GM19238 (cell line): ENCODE measurements around the gene TOP1.

ENCODE experiments used
- DNase-seq: peaks from one replicate; pipeline ENCODE4 v3.0.0; 2011; ENCODE audit warnings: low spot score; ENCODE audit not compliant: insufficient read length

TOP1 gene

GRCh38 chr20:41143354-41143753 is 114.7 kb downstream of the TOP1 start:
- DNase-seq = no peak

GRCh38 chr20:41145317-41145716 is 116.7 kb downstream of the TOP1 start:
- no peak for DNase-seq

GRCh38 chr20:41145821-41146620 is 117.4 kb downstream of the TOP1 start:
- no peak for DNase-seq

DNA sequence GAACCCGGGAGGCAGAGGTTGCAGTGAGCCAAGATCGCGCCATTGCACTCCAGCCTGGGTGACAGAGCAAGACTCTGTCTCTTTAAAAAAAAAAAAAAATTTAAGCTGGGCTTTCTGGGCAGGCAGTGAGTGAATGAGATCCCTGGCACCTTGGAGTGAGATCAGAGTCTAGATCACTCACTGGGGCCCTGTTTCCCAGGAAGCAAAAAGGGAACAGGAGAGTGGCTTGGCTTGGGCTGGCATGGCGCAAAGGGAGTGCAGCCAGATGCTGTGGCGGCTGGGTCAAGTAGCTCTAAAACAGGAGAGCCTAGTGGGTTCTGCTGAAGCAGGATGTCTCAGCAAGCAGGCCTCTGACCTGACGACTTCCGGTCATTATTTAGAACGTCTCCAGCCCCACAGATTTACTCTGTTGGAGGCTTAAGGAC is 119.2 kb downstream of the TOP1 start:
- no peak for DNase-seq

GRCh38 chr20:41148942-41149341 is 120.3 kb downstream of the TOP1 start:
- no peak for DNase-seq

GRCh38 chr20:41150664-41151063 is 122.0 kb downstream of the TOP1 start:
- no peak for DNase-seq

DNA sequence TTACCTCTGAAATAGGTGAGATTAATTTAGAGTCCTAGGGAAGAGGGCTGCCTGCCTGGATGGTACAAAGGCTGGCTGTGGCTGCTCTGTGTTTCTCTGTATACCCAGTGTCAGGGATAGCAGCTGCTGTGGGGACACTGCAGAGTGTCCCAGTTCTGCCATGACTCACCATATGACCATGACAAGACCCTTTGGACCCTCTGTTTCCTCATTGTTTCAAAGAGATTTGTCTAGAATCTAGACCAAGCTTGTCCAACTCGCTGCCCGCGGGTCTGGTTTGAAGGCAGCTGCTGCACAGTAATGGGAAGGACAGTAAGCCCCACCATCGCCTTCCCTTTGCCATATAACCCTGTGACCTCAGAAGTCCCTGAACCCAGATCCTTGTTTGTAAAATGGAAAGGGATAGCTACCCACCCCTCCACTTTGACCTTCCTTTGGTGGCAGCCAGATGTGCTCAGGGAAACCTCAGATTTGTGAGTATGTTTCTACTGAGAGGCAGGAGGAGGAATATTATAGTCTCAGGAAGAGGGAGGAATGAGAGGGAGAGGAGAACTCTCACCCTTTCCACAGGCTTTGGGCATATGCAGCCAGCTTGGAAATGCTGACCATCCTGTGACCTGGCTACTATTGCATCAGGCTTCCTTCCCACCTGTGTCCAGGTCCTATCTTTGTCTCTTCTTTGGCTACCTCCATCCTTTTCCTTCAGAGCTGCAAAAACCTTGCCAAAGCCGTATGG is 122.7 kb downstream of the TOP1 start:
- no peak for DNase-seq

DNA sequence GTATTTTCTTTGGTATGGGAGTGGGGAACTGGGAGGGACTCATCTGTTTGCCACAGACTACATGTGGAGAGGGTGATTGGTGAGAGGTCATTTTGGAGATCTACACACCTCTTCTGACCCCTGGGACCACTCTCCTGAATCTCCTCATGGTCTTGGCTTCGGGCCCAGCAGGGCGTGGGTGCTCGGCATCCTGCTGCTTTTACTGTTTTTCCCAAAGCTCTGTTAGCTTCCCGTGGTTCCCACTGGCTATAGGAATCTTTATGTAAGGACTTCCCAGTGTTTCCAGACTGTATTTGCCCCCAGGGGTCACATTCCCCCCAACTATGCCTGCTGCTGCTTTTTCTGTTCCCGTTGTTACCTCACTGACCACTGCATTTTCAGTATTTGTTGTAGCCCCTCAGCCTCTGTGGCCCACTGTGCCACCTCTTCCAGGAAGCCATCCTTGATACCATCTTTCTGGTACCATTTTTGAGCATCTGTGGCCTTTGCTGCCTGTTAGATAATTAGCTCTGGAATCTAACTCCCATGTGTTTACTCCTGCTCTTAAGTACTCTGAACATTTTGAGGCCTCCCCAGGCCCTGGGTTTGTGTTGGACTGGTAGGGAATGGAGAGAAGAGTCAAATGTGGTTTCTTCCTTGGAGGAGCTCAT is 123.6 kb downstream of the TOP1 start:
- no peak for DNase-seq

DNA sequence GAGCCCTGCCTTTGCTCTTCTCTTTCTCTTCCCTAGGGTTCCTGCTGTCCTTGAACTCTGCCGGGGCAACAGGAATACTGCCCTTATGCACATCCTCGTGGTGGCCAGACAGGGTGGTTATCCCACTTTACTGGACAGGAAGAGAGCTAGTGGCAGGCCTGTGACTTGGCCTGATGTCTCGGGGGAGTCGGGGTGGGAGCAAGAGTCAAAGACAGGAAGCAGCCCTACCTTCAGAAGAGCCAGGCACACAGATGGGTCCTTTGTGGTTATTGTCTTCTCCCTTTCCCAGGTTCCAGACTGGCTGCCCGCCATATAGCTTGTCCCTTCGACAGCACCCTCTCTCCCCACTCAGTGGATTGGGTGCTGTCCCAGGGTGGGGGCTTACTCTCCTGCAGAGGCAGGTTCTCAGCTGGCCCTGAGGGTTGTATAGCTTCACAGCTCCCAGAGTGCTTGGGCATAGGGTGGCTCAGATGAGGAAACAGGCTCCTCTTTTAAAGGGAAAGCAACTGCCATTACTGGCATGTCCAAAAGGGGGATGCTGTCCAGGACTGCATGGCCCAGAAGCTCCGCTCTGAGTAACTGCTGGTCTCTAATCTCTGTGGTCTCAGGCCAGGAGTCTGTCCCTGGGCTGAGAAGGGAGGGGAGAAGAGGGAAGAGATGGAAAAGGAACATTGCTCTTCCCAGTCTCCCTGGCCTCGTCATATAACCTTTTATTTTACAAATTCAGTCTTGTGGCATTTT is 126.0 kb downstream of the TOP1 start:
- DNase-seq = no peak

DNA sequence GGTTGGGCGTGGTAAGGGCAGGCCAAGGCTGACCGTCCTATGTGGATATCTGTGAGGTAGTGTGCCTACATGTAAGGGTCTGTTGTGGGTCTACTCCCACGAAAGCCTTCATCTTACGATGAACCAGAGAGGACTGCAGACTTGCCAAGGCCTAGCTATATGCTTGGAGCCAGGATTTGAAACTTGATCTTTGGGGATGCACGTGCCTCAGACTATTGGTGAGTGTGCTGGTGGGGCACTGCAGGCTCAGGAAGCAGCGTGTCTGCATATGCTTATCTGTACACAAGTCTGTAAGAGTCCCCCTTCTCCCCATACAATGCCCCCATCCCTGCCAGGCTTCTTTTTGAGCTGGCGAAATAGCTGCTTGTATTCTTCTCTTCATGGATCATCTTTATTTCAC is 126.6 kb downstream of the TOP1 start:
- no peak for DNase-seq

- DNase-seq = no peak
These were observed 129.5 kb downstream of the TOP1 start for GRCh38 chr20:41158082-41158625.

DNA sequence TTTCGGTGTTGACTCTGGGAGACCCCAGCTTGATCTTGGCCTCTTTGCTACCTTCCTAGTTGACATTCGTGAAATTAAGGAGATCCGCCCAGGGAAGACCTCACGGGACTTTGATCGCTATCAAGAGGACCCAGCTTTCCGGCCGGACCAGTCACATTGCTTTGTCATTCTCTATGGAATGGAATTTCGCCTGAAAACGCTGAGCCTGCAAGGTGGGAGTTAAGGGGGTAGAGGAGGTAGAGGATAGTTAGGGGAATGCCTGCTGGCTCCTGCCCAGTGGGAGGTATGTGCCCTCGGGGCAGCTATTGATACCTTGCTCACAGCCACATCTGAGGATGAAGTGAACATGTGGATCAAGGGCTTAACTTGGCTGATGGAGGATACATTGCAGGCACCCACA is 130.9 kb downstream of the TOP1 start:
- no peak for DNase-seq

GRCh38 chr20:41160686-41161085 is 132.1 kb downstream of the TOP1 start:
- no peak for DNase-seq

DNA sequence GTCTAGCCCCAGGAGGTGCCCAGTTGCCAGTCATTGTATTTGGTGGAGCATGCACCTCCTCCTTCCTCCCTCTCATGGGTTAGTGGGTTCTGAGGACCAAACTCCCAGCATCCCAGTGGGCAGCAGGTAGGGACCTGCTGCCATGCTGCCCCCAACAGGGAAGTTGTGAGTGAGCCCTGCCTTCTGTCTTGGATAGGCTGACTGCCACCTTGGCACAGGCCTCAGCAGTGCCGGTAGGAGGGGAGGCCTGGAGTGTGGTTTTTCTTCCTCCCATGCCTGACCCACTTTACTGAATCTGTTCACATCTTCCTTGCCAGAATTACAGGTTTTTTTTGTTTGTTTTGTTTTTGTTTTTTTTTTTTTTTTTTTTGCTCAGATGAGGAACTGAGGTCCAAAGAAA is 133.3 kb downstream of the TOP1 start:
- DNase-seq = no peak

DNA sequence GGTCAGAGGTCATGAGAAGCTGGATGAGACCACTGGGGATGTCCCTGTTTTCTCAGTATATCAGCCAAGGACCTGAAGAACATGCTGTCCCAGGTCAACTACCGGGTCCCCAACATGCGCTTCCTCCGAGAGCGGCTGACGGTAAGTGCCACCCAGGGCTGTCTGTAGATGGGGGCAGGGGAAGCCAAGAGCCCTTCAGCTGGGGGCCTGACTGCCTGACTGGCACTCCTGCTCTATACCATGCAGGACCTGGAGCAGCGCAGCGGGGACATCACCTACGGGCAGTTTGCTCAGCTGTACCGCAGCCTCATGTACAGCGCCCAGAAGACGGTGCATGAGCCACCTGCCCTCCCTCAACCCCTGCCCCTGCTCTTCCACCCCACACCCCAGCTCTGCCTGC is 133.8 kb downstream of the TOP1 start:
- no peak for DNase-seq

GRCh38 chr20:41163821-41164220 is 135.2 kb downstream of the TOP1 start:
- no peak for DNase-seq

GRCh38 chr20:41165001-41165882 is 136.6 kb downstream of the TOP1 start:
- no peak for DNase-seq

DNA sequence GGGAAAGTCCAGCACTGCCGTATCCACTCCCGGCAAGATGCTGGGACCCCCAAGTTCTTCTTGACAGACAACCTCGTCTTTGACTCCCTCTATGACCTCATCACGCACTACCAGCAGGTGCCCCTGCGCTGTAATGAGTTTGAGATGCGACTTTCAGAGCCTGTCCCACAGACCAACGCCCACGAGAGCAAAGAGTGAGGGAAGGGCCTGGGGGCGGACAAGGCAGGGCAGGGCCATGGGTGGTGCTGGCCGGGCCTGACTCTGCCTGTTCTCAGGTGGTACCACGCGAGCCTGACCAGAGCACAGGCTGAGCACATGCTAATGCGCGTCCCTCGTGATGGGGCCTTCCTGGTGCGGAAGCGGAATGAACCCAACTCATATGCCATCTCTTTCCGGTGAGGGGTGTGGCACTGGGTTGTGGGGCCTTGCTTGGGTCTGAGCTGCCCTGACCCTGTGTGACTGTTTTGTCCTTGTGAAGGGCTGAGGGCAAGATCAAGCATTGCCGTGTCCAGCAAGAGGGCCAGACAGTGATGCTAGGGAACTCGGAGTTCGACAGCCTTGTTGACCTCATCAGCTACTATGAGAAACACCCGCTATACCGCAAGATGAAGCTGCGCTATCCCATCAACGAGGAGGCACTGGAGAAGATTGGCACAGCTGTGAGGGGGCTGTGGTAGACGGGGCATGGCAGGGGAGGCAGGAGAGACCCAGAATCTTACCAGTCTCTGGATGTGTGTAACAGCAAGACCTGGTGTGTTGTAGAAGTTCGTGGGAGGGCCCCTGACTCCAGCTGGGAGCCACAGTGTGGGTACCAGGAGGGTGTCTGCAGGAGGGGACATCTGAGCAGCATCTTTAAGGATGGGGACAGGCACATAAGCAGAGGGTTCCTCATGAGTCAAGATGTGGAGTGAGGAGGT is 137.8 kb downstream of the TOP1 start:
- no peak for DNase-seq

DNA sequence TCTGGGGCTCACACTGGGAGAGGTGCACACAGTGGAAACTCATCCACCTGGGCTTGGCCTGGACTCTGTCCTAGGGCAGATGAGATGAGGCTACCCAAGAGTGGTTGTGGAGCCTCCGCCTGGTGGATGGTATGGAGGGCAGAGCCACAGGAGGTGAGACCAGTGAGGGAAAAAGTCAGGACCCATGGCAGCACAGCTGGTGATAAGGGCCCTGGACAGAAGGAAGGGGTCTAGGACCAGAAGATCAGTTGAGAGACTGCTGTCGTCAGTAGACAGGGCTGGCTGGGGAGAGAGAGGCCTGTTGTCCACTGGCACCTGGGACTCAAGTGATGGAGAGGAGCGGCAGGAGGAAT is 138.5 kb downstream of the TOP1 start:
- no peak for DNase-seq
